ENCODE results near the gene DNMT3L. TPM values are rescaled to one million over a fixed set of nuclear protein-coding genes. Genes with fewer than 3 reads are reported as not detected.
"Not testable (repeated sequence)": the region's sequence is repeated elsewhere in the genome, so short reads cannot be mapped to it uniquely, and the experiment has no call there.

DNMT3L gene
- total RNA-seq, 2 donors from 2014 or later: not detected

- no peaks in the 10 kb centered on the region for H3K9me3 ChIP-seq
- no peak within 1 kb of the TSS for H3K4me3 ChIP-seq
- no peaks in the 10 kb centered on the region for H3K36me3 ChIP-seq (replicated peaks in 1 of 2; ENCODE audit: insufficient read depth in 1 of 2, low read depth in 2 of 2)
- intact Hi-C loops (cut with DNase I): no loop called here
- WGBS, 2 donors: 37 to 51% methylated on average over 5 to 44 of the region's 56 CpGs
- TF ChIP-seq CTCF (IDR thresholded peaks at IDR 0.05): no peak
- TF ChIP-seq POLR2A (IDR thresholded peaks at IDR 0.05): no peak
- H3K27me3 ChIP-seq: no peaks in the 10 kb centered on the region
- no peak for DNase-seq
- H3K27ac ChIP-seq: no peak within 1 kb of the TSS
- peaks cover 7% of the 10 kb centered on the region for H3K4me1 ChIP-seq
- no peak for ATAC-seq
Measured at GRCh38 chr21:44285138-44285992, 23.7 kb upstream of the DNMT3L start, which contains the start of gene AIRE. Gene AIRE (plus strand): TSS chr21:44285876. CDS start chr21:44286007, 131 bp downstream.

GRCh38 chr21:44283948-44284347 lies 22.3 kb upstream of the DNMT3L start:
- Histone ChIP-seq H3K27me3 (no peaks in the 10 kb centered on the region), H3K9me3 (no peaks in the 10 kb centered on the region), H3K4me3 (no peak overlapping the region), H3K27ac (no peak overlapping the region), H3K36me3 (replicated peaks in 1 of 2; ENCODE audit: insufficient read depth in 1 of 2, low read depth in 2 of 2) (no peaks in the 10 kb centered on the region), H3K4me1 (peaks cover 7% of the 10 kb centered on the region)
- DNase-seq: no peak
- no peak for TF ChIP-seq CTCF (IDR thresholded peaks at IDR 0.05)
- TF ChIP-seq POLR2A (IDR thresholded peaks at IDR 0.05): no peak
- intact Hi-C loops (cut with DNase I): no loop called here
- no peak for ATAC-seq
- WGBS, 2 donors: 60 to 86% methylated on average over 7 to 10 of the region's 11 CpGs

- ATAC-seq; H3K27ac ChIP-seq; H3K4me1 ChIP-seq; intact Hi-C loops (cut with DNase I); H3K4me3 ChIP-seq; H3K36me3 ChIP-seq (replicated peaks in 1 of 2; ENCODE audit: insufficient read depth in 1 of 2, low read depth in 2 of 2); DNase-seq; H3K27me3 ChIP-seq; H3K9me3 ChIP-seq: not testable (repeated sequence)
- WGBS, 2 donors: 47 to 61% methylated on average over 9 to 11 of the region's 11 CpGs
Measured at GRCh38 chr21:44283211-44283785, 21.6 kb upstream of the DNMT3L start.

GRCh38 chr21:44282370-44282769 lies 20.7 kb upstream of the DNMT3L start:
- intact Hi-C loops (cut with DNase I): no loop called here
- TF ChIP-seq POLR2A (IDR thresholded peaks at IDR 0.05) (no peak), CTCF (IDR thresholded peaks at IDR 0.05) (no peak)
- no peak overlapping the region for H3K27ac ChIP-seq
- H3K9me3 ChIP-seq: no peaks in the 10 kb centered on the region
- DNase-seq (no peak), ATAC-seq (no peak)
- no peak overlapping the region for H3K4me3 ChIP-seq
- 57 to 69% methylated on average over 7 to 9 of the region's 9 CpGs for WGBS, 2 donors
- no peaks in the 10 kb centered on the region for H3K27me3 ChIP-seq
- H3K36me3 ChIP-seq (replicated peaks in 1 of 2; ENCODE audit: insufficient read depth in 1 of 2, low read depth in 2 of 2): no peaks in the 10 kb centered on the region
- peaks cover 7% of the 10 kb centered on the region for H3K4me1 ChIP-seq

- H3K4me3 ChIP-seq: no peak overlapping the region
- peaks cover 7% of the 10 kb centered on the region for H3K4me1 ChIP-seq
- H3K27me3 ChIP-seq: no peaks in the 10 kb centered on the region
- no peak for TF ChIP-seq POLR2A (IDR thresholded peaks at IDR 0.05)
- TF ChIP-seq CTCF (IDR thresholded peaks at IDR 0.05): no peak
- ATAC-seq: no peak
- no peaks in the 10 kb centered on the region for H3K36me3 ChIP-seq (replicated peaks in 1 of 2; ENCODE audit: insufficient read depth in 1 of 2, low read depth in 2 of 2)
- intact Hi-C loops (cut with DNase I): no loop called here
- peak in 1 of 4 donors; percentile 9 for DNase-seq
- H3K27ac ChIP-seq: no peak overlapping the region
- WGBS, 2 donors: 88 to 90% methylated on average over 2 to 9 of the region's 9 CpGs
- H3K9me3 ChIP-seq: no peaks in the 10 kb centered on the region
Measured at GRCh38 chr21:44281801-44282200, 20.1 kb upstream of the DNMT3L start.

Measured in body of pancreas (tissue), 4 donors.